Peyer's patch (tissue), 4 donors: ENCODE results near the gene RPS15. TPM values are rescaled to one million over a fixed set of nuclear protein-coding genes. Genes with fewer than 3 reads are reported as not detected.
"Not testable (repeated sequence)": the region's sequence is repeated elsewhere in the genome, so short reads cannot be mapped to it uniquely, and the experiment has no call there.

ENCODE experiments used
- DNase-seq, 3 donors: peaks; one replicate each; pipeline ENCODE4 v3.0.0-alpha.2; 2017 to 2019
- H3K27ac ChIP-seq, 4 donors: fragments of 200-600 bp; sonication (generic); one replicate each; pipeline ENCODE4 v1.5.1; 2016 to 2019
- H3K27me3 ChIP-seq, 2 donors: fragments of 200-600 bp; sonication (generic); one replicate each; pipeline ENCODE4 v1.5.1; 2019
- H3K36me3 ChIP-seq, 3 donors: fragments of 200-600 bp; sonication (generic); one replicate each; pipeline ENCODE4 v1.5.1; 2016 to 2019
- H3K4me1 ChIP-seq, 4 donors: fragments of 200-600 bp; sonication (generic); one replicate each; pipeline ENCODE4 v1.5.1; 2016 to 2019
- H3K4me3 ChIP-seq, 4 donors: fragments of 200-600 bp; sonication (generic); 1 replicate in 3 of 4; 2 replicates in 1 of 4; pipeline ENCODE4 v1.5.1; 2016 to 2019; ENCODE audit warnings: mild to moderate bottlenecking in 1 of 4
- H3K9me3 ChIP-seq, 4 donors: fragments of 200-600 bp; sonication (generic); one replicate each; pipeline ENCODE4 v1.5.1; 2016 to 2019; ENCODE audit warnings: mild to moderate bottlenecking in 1 of 4
- POLR2A ChIP-seq, 2 donors: fragments of 450-650 bp; IDR thresholded peaks; one replicate each; pipeline ENCODE4 v1.5.1; 2017; ENCODE audit warnings: antibody characterized with exemption in 2 of 2, mild to moderate bottlenecking in 2 of 2, moderate library complexity in 2 of 2
- total RNA-seq, 4 donors: library from RNA; depleted of rRNA; stranded (reverse); fragments of >200 nt; gene quantifications; one replicate each; pipeline ENCODE4 v1.1.0, GENCODE V29; 2016
- TF ChIP-seq, protein P1 (sequence below), 6 experiments: fragments of 450-650 bp in 4 of 6; fragments of 200-600 bp in 2 of 6; sonication (generic) in 1 of 6; IDR thresholded peaks; one replicate each; pipeline ENCODE4 v1.5.1; 2017 to 2019; ENCODE audit warnings: antibody characterized with exemption in 6 of 6, mild to moderate bottlenecking in 3 of 6, moderate library complexity in 1 of 6

Gene RPS15
- total RNA-seq, 4 donors from 2014 or later = 1,044 to 1,915 (median 1,354) TPM

DNA sequence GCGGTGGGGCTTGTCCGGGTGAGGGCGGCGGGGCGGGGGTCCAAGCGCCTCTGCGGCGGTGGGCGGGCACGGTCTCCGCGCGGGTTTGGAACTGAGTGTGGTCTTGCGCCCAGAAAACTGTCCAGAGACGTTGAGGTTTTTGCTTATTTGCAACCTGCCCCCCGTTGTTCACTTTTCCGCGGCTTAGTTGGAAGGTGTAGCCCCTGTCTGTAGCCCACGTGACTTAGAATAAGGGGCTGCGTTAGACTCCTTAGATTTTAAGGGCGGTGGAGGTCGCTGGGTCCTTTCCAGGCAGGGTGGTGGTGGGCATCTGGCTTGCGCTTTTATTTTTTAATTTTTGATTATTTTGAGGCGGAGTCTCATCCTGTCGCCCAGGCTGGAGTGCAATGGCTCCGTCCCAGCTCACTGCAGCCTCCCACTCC lies 748 bp downstream of the RPS15 start:
- TF ChIP-seq, protein P1, sequence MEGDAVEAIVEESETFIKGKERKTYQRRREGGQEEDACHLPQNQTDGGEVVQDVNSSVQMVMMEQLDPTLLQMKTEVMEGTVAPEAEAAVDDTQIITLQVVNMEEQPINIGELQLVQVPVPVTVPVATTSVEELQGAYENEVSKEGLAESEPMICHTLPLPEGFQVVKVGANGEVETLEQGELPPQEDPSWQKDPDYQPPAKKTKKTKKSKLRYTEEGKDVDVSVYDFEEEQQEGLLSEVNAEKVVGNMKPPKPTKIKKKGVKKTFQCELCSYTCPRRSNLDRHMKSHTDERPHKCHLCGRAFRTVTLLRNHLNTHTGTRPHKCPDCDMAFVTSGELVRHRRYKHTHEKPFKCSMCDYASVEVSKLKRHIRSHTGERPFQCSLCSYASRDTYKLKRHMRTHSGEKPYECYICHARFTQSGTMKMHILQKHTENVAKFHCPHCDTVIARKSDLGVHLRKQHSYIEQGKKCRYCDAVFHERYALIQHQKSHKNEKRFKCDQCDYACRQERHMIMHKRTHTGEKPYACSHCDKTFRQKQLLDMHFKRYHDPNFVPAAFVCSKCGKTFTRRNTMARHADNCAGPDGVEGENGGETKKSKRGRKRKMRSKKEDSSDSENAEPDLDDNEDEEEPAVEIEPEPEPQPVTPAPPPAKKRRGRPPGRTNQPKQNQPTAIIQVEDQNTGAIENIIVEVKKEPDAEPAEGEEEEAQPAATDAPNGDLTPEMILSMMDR (IDR thresholded peaks at IDR 0.05) = no peak
- no peak for TF ChIP-seq POLR2A (IDR thresholded peaks at IDR 0.05)
- Histone ChIP-seq H3K36me3 (peaks cover 0 to 49% (median 0%) of the 10 kb centered on the region in 3 donors), H3K4me1 (peaks cover 0 to 15% (median 9%) of the 10 kb centered on the region in 4 donors), H3K9me3 (no peaks in the 10 kb centered on the region), H3K27ac (peak overlapping the region; percentile 79 to 89 (median 88)), H3K27me3 (no peaks in the 10 kb centered on the region), H3K4me3 (peak overlapping the region; percentile 70 to 92 (median 77))
- DNase-seq = no peak

DNA sequence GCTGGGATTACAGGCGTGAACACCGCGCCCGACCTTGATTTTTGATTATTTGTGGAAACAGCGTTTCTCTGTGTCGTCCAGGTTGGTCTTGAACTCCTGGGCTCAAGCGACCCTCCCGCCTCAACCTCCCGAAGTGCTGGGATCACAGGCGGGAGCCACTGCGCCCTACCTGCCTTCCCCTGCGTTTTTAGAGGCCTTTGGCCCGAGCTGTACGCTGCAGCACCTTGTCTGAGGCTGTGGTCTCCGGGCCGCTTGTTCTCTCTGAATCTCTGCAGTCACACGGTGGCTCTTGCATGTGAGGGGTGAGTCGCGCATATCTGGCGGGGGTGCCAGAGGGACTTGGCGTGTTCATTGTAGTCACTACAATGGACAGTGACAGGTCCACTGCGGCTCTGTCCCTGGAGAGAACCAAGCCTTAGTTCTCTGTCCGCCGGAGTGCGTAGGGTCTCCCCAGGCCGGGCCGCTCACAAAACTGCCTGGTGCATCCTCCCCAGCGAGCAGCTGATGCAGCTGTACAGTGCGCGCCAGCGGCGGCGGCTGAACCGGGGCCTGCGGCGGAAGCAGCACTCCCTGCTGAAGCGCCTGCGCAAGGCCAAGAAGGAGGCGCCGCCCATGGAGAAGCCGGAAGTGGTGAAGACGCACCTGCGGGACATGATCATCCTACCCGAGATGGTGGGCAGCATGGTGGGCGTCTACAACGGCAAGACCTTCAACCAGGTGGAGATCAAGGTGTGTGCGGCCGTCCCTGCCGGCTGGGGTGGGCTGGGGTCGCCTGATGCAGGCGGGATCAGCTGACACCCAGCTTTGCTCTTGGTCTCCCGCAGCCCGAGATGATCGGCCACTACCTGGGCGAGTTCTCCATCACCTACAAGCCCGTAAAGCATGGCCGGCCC lies 1.6 kb downstream of the RPS15 start:
- H3K27me3 ChIP-seq, H3K9me3 ChIP-seq, DNase-seq: not testable (repeated sequence)
- peak overlapping the region; percentile 70 to 92 (median 77) for H3K4me3 ChIP-seq
- H3K27ac ChIP-seq = peak overlapping the region in 2 of 4 donors; percentile 79 to 89
- peaks cover 0 to 17% (median 11%) of the 10 kb centered on the region in 4 donors for H3K4me1 ChIP-seq
- H3K36me3 ChIP-seq = peaks cover 0 to 41% (median 0%) of the 10 kb centered on the region in 3 donors

DNA sequence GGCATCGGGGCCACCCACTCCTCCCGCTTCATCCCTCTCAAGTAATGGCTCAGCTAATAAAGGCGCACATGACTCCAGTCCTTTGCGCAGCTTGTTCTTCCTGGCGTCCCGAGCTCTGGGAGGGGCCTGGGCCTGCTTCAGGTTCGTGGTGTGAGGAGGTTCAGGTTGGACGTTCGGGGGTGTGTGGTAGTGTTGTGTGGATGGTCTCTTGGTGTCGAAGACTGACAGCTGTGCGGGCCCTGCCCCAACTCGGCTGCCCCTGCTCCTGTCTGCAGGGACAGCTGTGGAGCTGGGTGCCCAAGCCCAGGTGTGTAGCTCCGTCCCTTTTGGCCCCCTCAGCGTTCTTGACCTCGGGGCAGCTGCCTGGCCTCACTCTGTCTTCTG lies 2.2 kb downstream of the RPS15 start:
- TF ChIP-seq POLR2A (IDR thresholded peaks at IDR 0.05) = no peak
- TF ChIP-seq, protein P1 (IDR thresholded peaks at IDR 0.05) = no peak
- H3K36me3 ChIP-seq = peaks cover 0 to 35% (median 0%) of the 10 kb centered on the region in 3 donors
- peaks cover 0 to 24% (median 14%) of the 10 kb centered on the region in 4 donors for H3K4me1 ChIP-seq
- H3K4me3 ChIP-seq = no peak overlapping the region
- H3K9me3 ChIP-seq = no peaks in the 10 kb centered on the region
- no peak for DNase-seq
- H3K27ac ChIP-seq = no peak overlapping the region
- H3K27me3 ChIP-seq = peaks cover 0 to 1% of the 10 kb centered on the region in 2 donors

DNA sequence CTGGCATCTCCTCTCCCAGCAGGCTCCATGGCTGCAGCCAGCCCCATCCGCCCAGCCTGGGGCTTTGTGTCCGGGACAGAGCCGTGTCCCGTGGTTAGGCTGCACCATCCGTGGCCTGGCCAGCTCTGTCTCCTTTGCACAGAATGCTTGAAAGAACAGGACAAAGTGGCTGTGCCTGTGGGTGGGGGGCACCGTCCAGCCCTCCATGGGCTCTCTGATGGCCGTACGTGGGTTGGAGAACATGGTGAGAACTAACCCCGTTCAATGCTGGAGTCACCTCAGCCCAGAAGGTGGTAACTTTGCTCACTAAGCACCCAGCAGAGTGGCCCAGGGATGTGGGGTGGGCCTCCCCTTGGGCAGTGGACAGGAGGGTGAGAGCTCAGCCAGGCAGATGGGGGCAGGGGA lies 2.8 kb downstream of the RPS15 start:
- TF ChIP-seq, protein P1 (IDR thresholded peaks at IDR 0.05) = no peak
- no peak for TF ChIP-seq POLR2A (IDR thresholded peaks at IDR 0.05)

DNA sequence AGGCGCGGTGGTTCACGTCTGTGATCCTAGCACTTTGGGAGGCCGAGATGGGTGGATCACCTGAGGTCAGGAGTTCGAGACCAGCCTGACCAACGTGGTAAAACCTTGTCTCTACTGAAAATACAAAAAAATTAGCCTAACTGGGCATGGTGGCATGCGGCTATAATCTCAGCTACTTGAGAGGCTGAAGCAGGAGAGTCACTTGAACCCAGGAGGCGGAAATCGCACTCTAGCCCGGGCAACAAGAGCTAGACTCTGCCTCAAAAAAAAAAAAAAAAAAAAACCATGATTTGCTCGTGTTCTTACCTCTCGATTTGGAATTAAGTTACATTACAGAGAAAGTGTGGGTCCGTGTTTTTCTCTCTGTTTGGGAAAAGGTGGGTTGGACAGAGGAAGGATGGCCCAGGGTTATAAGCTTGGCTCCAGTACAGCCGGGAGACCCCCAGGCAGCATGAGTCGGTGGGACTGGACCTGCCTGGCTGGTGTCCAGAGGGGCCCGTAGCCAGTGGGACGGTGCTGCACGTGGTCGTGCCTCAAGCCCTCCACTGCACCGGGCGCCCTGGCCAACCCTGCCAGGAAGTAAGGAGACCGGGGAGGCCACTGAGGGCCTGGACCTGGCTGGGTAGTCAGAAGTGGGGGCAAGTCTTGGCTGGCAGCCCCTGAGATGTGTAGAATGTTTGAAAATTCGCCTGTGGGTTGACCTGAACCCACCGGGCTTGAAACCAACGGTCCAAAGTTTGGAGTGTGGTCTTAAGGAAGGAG lies 3.7 kb downstream of the RPS15 start:
- no peak for DNase-seq

More for the DNA sequence above, 2.8 kb downstream of the RPS15 start:
- H3K36me3 ChIP-seq = peaks cover 0 to 32% (median 0%) of the 10 kb centered on the region in 3 donors
- no peaks in the 10 kb centered on the region for H3K9me3 ChIP-seq
- H3K4me1 ChIP-seq = peaks cover 0 to 30% (median 19%) of the 10 kb centered on the region in 4 donors
- no peak overlapping the region for H3K4me3 ChIP-seq
- H3K27ac ChIP-seq = no peak overlapping the region
- no peak for DNase-seq
- peaks cover 0 to 7% of the 10 kb centered on the region in 2 donors for H3K27me3 ChIP-seq

More for the DNA sequence above, 3.7 kb downstream of the RPS15 start:
- Histone ChIP-seq H3K27me3 (peaks cover 3 to 16% of the 10 kb centered on the region in 2 donors), H3K36me3 (peaks cover 0 to 32% (median 0%) of the 10 kb centered on the region in 3 donors), H3K4me3 (no peak overlapping the region), H3K9me3 (no peaks in the 10 kb centered on the region), H3K4me1 (peaks cover 0 to 38% (median 23%) of the 10 kb centered on the region in 4 donors), H3K27ac (no peak overlapping the region)
- TF ChIP-seq POLR2A (IDR thresholded peaks at IDR 0.05) = no peak
- TF ChIP-seq, protein P1 (IDR thresholded peaks at IDR 0.05) = no peak
